A673 (cell line): ENCODE results near the gene SREBF1.

Experiments used
- CTCF ChIP-seq: fragments of 300-800, 200-600 bp; sonication (generic); conservative IDR thresholded peaks from 2 replicates; pipeline ENCODE4 v1.5.1; 2017; ENCODE audit warnings: low read depth, mild to moderate bottlenecking, antibody characterized with exemption, low read length, moderate library complexity, mixed read lengths
- EZH2 ChIP-seq: fragments of 200-600 bp; sonication (generic); IDR thresholded peaks from 2 replicates; pipeline ENCODE4 v1.6.1; 2017; ENCODE audit warnings: borderline replicate concordance, low read depth, mild to moderate bottlenecking, mixed read lengths, antibody characterized with exemption, low read length; ENCODE audit not compliant: poor library complexity, severe bottlenecking

GRCh38 chr17:17826342-17826713 is 10.5 kb downstream of the SREBF1 start:
- no peak for TF ChIP-seq CTCF
- no peak for TF ChIP-seq EZH2
